Heart left ventricle (tissue), 16 donors: ENCODE results near the gene HYOU1. TPM values are rescaled to one million over a fixed set of nuclear protein-coding genes. Genes with fewer than 3 reads are reported as not detected.

Experiments
- ATAC-seq, 4 donors: fragments of 200-7000 bp; cut with Tn5 transposase; one replicate each; pipeline ENCODE4 v1.9.1; 2020 to 2022; ENCODE audit warnings: moderate library complexity in 4 of 4, mild to moderate bottlenecking in 3 of 4, moderate number of reproducible peaks in 1 of 4
- DNase-seq, 5 donors: peaks; one replicate each; pipeline ENCODE4 v3.0.0-alpha.2; 2020
- H3K27ac ChIP-seq, 12 donors: fragments of 200-600 bp; sonication (generic) in 4 of 12; one replicate each; pipeline versions ENCODE4 v1.5.0 to v1.8.0; 2016 to 2022; ENCODE audit warnings: mild to moderate bottlenecking in 2 of 12
- H3K27me3 ChIP-seq, 9 donors: fragments of 200-600 bp; sonication (generic) in 2 of 9; one replicate each; pipeline versions ENCODE4 v1.5.1 to v1.8.0; 2016 to 2022; ENCODE audit warnings: mild to moderate bottlenecking in 3 of 9
- H3K36me3 ChIP-seq, 9 donors: fragments of 200-600 bp; sonication (generic) in 2 of 9; one replicate each; pipeline versions ENCODE4 v1.5.0 to v1.8.0; 2018 to 2022; ENCODE audit warnings: mild to moderate bottlenecking in 2 of 9
- H3K4me1 ChIP-seq, 12 donors: fragments of 200-600 bp; sonication (generic) in 4 of 12; one replicate each; pipeline versions ENCODE4 v1.5.0 to v1.8.0; 2016 to 2022; ENCODE audit warnings: mild to moderate bottlenecking in 3 of 12
- H3K4me3 ChIP-seq, 12 donors: fragments of 200-600 bp; sonication (generic) in 4 of 12; one replicate each; pipeline versions ENCODE4 v1.5.0 to v1.8.0; 2017 to 2022; ENCODE audit warnings: mild to moderate bottlenecking in 9 of 12, moderate library complexity in 4 of 12
- H3K9me3 ChIP-seq, 12 donors: fragments of 200-600 bp; sonication (generic) in 4 of 12; one replicate each; pipeline versions ENCODE4 v1.5.0 to v1.8.0; 2016 to 2022; ENCODE audit warnings: mild to moderate bottlenecking in 1 of 12
- POLR2A ChIP-seq, 2 donors: fragments of 450-650 bp; IDR thresholded peaks; one replicate each; pipeline ENCODE4 v1.6.1; 2017; ENCODE audit warnings: antibody characterized with exemption in 2 of 2, mild to moderate bottlenecking in 2 of 2, moderate library complexity in 2 of 2
- WGBS, 4 donors: extraction: QIAGEN DNeasy Blood & Tissue Kit in 2 of 4; methylation state at CpG; one replicate each; pipeline versions ENCODE4 v1.1.5 to v1.1.7; 2013 to 2018; 5-methylcytosine and 5-hydroxymethylcytosine counted together
- intact Hi-C, 10 donors: fragments of 100-400 bp; cut with DNase I; formaldehyde crosslinking; loops; one replicate each; pipeline versions ENCODE4 v1.11.1 to v1.14.2; 2022
- polyA plus RNA-seq, 2 donors: library from polyadenylated mRNA; stranded (reverse); fragments of 200-250 nt; gene quantifications; one replicate each; pipeline ENCODE4 v1.2.3, GENCODE V29; 2013
- total RNA-seq, 9 donors: library from RNA; depleted of rRNA in 2 of 9; stranded (reverse); fragments of >200 nt in 2 of 9; fragmentation: NEBNext Ultra II Directional in 3 of 9; extraction: Animal tissue kit (Norgen Biotek cat#: 25700) in 3 of 9; gene quantifications; one replicate each; pipeline versions ENCODE4 v1.1.0 to v1.2.4, GENCODE V29; 2016 to 2023
- TF ChIP-seq, protein P1 (sequence below), 12 donors: fragments of 200-600 bp; sonication (generic) in 4 of 12; IDR thresholded peaks; one replicate each; pipeline versions ENCODE4 v1.5.0 to v1.8.0; 2018 to 2022; ENCODE audit warnings: antibody characterized with exemption in 12 of 12, mild to moderate bottlenecking in 5 of 12
- donor health status: ischemic (EF 13 %, LVEDD 7.1; RV severe dilation, severe dysfunction).
- donor health status: healthy with polysubstance abuse.
- donor health status: DM: no; HTN: yes; CAD: no.
- donor health status: DM: no; HTN: no; CAD: no.
- donor health status: ischemic (EF 25% LVEDD 6.9; RV normal size, moderate dysfunction).
- donor health status: ischemic (EF 25% LVEDD 5.7; RV mildly dilated, moderate dysfunction).
- donor health status: healthy.
- donor health status: DM: yes; HTN: yes; CAD: no.
- donor health status: ischemic (EF 35%, LVEDD 5.7; RV mildly dilated, moderate dysfunction).
- donor health status: nonischemic (EF 11% LVEDD 7.7; RV severe dilation, severe dysfunction).
- donor health status: DM: yes; HTN: yes; CAD: no.
- donor health status: PGD.
- donor health status: ischemic (EF 29% LVEDD 5.4; RV normal size, mild dysfunction).
- donor health status: nonischemic (EF 23%, LVEDD 6.1; RV moderate dilation, normal function).

Gene HYOU1
- total and polyA plus RNA-seq, 11 donors, result 34.7 to 260 (median 68.6) TPM

DNA sequence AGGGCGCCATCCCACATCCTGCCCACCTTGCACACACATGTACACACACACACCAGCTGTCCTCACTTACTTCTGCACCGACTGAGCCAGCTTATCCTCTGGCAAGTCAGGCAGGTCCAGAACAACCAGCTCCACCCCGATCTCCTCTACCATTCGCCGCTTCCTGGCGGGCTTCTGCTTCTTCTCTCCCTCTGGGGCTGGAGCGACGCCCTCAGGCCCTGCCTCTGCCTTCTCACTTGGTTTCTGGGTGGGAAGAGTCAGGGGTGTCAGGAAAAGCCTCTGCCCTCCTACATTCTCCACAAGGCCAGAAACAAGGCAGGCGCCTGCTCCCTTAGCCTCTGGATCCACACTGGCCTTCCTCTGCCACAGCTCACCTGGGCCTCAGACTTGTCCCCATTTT is 8.4 kb downstream of the HYOU1 start:
- 90 to 95% (median 94%) methylated on average over 9 of the region's 9 CpGs for WGBS, 4 donors
- intact Hi-C loops, result no loop called here

DNA sequence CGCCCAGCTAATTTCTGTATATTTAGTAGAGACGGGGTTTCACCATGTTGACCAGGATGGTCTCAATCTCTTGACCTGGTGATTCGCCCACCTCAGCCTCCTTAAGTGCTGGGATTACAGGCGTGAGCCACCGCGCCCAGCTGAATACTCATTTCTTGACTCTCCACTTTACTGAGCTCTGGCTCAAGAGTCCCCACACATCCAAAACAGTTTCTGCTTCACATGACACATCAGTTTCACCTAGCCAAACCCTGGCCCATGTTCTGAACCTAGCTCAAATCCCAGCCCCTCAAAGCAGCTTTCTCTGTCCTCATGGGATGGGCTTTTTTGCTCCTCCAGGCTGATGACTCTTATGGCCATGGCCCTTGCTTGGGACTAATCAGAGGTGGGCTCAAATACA is 9.8 kb downstream of the HYOU1 start:
- DNase-seq (no peak), ATAC-seq (no peak)
- H3K9me3 ChIP-seq, result no peaks in the 10 kb centered on the region
- no peak overlapping the region for H3K27ac ChIP-seq
- WGBS, 4 donors, result 95 to 98% (median 96%) methylated on average over 6 of the region's 6 CpGs
- no peak for TF ChIP-seq POLR2A (IDR thresholded peaks at IDR 0.05)
- TF ChIP-seq, protein P1, sequence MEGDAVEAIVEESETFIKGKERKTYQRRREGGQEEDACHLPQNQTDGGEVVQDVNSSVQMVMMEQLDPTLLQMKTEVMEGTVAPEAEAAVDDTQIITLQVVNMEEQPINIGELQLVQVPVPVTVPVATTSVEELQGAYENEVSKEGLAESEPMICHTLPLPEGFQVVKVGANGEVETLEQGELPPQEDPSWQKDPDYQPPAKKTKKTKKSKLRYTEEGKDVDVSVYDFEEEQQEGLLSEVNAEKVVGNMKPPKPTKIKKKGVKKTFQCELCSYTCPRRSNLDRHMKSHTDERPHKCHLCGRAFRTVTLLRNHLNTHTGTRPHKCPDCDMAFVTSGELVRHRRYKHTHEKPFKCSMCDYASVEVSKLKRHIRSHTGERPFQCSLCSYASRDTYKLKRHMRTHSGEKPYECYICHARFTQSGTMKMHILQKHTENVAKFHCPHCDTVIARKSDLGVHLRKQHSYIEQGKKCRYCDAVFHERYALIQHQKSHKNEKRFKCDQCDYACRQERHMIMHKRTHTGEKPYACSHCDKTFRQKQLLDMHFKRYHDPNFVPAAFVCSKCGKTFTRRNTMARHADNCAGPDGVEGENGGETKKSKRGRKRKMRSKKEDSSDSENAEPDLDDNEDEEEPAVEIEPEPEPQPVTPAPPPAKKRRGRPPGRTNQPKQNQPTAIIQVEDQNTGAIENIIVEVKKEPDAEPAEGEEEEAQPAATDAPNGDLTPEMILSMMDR (IDR thresholded peaks at IDR 0.05), result no peak
- intact Hi-C loops, result no loop called here
- H3K36me3 ChIP-seq, result peaks cover 0 to 80% (median 74%) of the 10 kb centered on the region in 9 donors
- H3K4me1 ChIP-seq, result no peaks in the 10 kb centered on the region
- H3K27me3 ChIP-seq, result no peaks in the 10 kb centered on the region
- H3K4me3 ChIP-seq, result no peak overlapping the region

More for the DNA sequence above, 8.4 kb downstream of the HYOU1 start:
- peaks cover 0 to 94% (median 89%) of the 10 kb centered on the region in 9 donors for H3K36me3 ChIP-seq
- no peaks in the 10 kb centered on the region for H3K9me3 ChIP-seq
- no peak overlapping the region for H3K27ac ChIP-seq
- no peak for ATAC-seq
- TF ChIP-seq, protein P1 (IDR thresholded peaks at IDR 0.05), result no peak
- TF ChIP-seq POLR2A (IDR thresholded peaks at IDR 0.05), result no peak
- H3K4me1 ChIP-seq, result no peaks in the 10 kb centered on the region
- H3K4me3 ChIP-seq, result no peak overlapping the region
- no peaks in the 10 kb centered on the region for H3K27me3 ChIP-seq
- DNase-seq, result no peak

DNA sequence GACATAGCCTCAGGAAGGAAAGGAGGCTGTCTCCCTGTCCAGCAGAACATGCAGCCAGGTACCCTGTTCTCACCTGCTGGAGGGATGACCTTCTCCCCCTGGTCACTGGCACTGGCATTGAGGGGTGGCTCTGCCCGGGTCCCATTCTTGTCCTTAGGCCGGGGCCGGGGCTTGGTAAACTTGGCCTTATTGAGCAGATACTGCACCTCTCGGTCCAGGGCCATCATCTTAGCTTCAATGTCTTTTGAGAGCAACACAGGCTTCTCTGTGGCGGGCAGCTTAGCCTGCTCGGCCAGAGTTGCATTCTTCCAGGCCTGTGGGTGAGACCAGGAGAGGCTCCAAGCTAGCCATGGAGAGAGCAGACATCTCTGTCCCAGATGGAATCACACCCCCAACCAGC is 10.5 kb downstream of the HYOU1 start:
- TF ChIP-seq, protein P1 (IDR thresholded peaks at IDR 0.05), result no peak
- TF ChIP-seq POLR2A (IDR thresholded peaks at IDR 0.05), result no peak
- Histone ChIP-seq H3K4me3 (no peak overlapping the region), H3K27me3 (no peaks in the 10 kb centered on the region), H3K27ac (no peak overlapping the region), H3K4me1 (no peaks in the 10 kb centered on the region), H3K9me3 (no peaks in the 10 kb centered on the region), H3K36me3 (peaks cover 0 to 73% (median 67%) of the 10 kb centered on the region in 9 donors)
- no peak for DNase-seq
- intact Hi-C loops, result no loop called here
- no peak for ATAC-seq
- WGBS, 4 donors, result 87 to 100% (median 96%) methylated on average over 6 of the region's 6 CpGs

DNA sequence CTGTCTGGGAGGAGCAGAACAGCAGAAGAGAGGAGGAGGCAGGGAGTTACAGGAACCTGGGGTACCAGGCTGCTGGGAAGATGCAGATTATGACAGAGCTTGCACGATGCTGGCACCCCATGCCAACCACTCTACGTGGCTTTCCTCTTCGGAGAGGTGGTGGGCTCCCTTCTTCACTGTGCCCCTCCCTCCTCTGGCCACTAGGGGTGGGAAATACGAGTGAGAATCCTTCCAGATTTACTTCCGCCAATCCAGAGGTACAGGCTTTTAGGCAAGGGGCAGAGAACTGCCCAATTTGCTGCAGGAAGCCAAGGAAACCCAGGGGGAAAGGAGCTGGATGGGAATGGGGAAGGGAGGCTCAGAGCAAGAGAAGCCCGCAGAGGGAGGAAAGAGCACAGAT is 12.3 kb downstream of the HYOU1 start:
- Histone ChIP-seq H3K9me3 (no peaks in the 10 kb centered on the region), H3K36me3 (peaks cover 0 to 55% (median 49%) of the 10 kb centered on the region in 9 donors), H3K4me3 (no peak overlapping the region), H3K27ac (no peak overlapping the region), H3K4me1 (no peaks in the 10 kb centered on the region), H3K27me3 (no peaks in the 10 kb centered on the region)
- peak in 1 of 4 donors; percentile 5 for ATAC-seq
- 72 to 79% (median 75%) methylated on average over 6 of the region's 6 CpGs for WGBS, 4 donors
- DNase-seq, result no peak
- no peak for TF ChIP-seq POLR2A (IDR thresholded peaks at IDR 0.05)
- TF ChIP-seq, protein P1 (IDR thresholded peaks at IDR 0.05), result peak in 2 of 12 donors; percentile 20 to 22
- intact Hi-C loops, result no loop called here
